Dermis blood vessel endothelial cell (primary cell): ENCODE measurements around the gene MRPL38. TPM values are rescaled to one million over a fixed set of nuclear protein-coding genes. Genes with fewer than 3 reads are reported as not detected.

Source experiments
- DNase-seq: peaks from one replicate; pipeline ENCODE4 v3.0.0; 2010
- total RNA-seq: library from RNA; depleted of rRNA; stranded (reverse); fragments of >200 nt; gene quantifications from 2 replicates; pipeline ENCODE4 v1.2.3, GENCODE V29; 2014

Gene MRPL38
- 24.0 and 49.3 TPM in 2 replicates for total RNA-seq

DNA sequence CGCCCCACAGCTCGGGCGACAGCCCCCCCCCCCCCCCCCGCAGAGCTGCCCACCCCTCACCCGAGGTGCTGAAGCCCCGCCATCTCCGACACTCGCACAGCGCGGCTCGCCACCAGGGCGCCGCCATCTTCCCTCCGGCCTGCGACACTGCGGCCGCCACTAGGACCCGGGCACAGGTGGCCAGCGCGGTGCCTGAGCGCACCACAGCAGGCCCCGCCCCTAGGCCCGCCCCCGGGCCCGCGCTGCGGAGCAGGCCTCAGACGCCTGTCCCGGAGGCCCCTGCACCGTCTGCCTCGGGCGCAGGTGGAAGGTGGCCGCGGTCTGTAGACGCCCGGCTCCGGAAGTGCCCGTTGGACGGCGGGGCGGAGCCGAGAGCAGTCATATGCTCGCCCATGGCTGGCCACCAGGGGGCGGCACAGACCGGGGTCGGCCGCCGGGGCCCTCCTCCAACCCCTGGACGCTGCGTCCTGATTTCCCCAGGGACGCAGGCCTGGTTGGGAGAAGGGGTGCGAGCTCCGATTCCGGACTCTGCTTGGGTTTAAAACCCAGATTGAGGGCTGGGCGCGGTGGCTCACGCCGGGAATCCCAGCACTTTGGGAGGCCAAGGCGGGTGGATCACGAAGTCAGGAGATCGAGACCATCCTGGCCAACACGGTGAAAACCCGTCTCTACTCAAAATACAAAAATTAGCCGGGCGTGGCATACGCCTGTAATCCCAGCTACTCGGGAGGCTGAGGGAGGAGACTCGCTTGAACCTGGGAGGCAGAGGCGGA, at the start of gene MRPL38:
Gene MRPL38, minus strand, starts transcription at position 136 of the 773 bp plus-strand sequence. Its CDS starts 9 bp downstream, at position 127.
- peak; percentile 96 for DNase-seq

DNA sequence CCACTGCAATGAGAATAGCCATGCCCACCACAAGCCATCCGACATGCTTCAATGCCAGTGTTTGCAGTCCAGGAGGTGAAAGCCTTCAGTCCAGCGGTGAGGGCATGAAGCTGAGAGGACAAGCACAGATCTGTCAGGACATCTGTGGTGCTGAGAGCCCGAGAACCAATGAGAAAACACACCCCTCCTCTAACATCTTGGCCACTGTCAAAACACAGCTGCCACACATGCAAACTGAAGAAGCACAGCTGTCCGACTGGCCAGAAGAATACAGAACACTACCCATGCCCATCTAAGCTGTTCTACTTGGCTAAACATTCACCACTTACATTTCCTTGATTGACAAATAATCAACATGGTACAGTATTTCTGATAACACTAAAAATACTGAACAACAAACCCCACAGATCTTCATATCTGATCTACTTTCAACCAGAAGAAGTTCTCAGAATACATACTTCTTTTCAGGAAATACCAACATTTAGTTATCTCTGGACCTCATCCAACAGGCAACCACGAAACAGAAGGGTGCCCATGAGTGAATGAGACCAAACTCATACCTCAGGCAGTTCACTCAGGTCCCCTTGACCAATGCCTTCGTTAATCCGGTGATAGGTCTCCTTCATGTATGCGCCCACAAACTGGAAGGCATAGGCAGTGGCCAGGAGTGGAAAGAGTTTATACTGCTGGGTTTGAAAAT, 46.3 kb upstream of the MRPL38 start:
- DNase-seq, result no peak

DNA sequence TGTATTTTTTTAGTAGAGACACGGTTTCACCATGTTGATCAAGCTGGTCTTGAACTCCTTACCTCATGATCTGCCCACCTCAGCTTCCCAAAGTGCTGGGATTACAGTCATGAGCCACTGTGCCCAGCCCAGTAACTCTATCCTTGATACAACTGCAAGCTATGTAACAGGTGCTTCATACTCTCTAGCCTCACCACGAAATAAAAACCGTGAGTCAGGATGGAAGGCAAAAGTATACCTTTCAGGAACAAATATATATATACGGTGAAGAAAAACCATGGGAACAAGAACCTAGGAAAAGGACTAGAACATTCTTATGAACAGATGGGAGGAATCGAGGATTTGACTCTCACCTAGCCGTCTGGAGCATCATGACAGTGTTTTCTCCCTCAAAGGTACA, 45.7 kb upstream of the MRPL38 start:
- no peak for DNase-seq

DNA sequence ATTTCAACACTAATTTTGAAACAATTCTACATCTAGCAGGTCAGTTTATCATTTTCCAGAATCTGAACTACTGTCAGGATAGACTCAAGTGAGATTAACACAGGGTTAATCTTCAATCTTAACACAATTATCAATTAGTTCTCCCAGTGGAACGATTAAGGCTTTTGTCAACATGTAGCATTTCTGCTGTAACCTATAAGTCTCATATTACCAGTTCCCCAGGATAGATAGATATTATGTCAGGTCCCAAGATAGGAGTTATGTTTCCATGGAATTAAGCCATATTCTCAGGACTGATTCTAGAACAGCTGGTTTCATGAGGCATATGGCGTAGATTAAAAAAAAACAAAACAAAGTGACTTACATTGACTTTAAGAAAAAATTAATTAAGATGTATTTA, 40.5 kb upstream of the MRPL38 start:
- no peak for DNase-seq

DNA sequence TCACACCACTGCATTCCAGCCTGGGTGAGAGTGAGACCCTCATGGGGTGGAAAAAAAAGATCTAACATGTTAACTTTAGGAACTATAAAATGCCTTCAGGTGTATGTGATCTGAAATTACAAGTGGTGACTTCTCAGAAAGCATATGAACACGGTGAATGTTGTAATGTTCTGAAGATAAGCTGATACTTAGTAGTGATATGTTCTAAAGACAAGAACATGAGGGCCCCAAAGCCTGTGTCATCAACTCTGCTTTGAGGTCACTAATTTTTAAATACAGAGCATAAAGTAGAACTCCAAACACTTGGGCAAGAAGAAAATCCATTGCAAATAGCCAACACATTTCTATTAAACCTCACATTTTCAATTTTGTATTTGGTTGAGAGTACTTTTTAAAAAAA, 38.8 kb upstream of the MRPL38 start:
- no peak for DNase-seq

GRCh38 chr17:75942473-75942872, 37.8 kb upstream of the MRPL38 start:
- DNase-seq, result no peak

DNA sequence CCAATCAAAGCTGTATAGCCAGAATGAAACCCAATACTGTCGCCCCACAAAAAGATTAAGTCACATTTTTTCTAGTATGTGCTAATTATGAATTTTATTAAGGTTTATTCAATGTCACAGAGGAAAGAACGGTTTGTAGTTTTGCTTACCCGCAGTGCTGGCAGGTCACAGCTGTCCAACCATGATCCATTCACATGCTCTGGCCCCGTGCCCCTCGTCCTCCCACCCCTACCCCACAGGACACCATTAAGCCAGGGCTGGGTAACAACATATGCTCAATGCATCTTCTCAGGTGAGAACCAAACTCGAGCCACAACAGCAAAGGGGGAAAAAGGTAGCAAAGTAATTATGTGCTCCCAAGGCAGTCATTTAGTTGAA, 36.7 kb upstream of the MRPL38 start:
- no peak for DNase-seq

GRCh38 chr17:75940727-75941441, 36.2 kb upstream of the MRPL38 start, which contains the start of gene FBF1:
Gene FBF1, minus strand, starts transcription at chr17:75941042. Its CDS starts 2,893 bp downstream, at chr17:75938149.
- peak; percentile 96 for DNase-seq

DNA sequence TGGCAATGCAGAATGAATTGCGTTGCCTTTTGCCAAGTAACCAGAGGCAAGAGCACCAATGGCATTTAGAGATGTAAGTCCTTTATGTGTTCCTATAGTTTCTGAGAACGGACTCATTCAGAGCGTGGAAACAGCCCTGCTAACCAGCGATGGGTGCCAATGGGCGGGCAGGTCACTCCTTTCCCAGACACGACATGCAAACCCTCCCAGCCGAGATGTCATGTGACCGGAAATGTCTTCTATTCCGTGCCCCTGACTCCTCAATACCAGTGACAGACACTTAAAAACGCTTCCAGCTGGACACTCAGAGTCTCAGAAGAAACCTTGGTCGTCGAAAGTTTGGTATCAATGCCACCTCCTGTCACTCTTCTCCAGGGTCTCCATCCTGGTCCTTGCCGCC, 33.0 kb upstream of the MRPL38 start:
- DNase-seq, result no peak

DNA sequence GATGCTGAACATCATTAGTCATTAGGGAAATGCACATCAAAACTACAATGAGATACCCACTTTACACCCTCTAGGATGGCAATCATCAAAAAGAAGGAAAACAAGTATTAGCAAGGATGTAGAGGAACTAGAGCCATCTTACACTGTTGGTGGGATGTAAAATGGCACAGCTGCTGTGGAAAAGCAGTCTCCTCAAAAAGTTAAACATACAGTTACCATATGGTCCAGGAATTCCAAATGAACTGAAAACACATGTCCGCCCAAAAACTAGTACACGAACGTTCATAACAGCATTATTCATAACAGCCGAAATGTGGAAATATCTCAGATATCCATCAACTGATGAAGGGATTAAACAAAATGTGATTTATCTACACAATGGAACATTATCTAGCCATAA, 29.1 kb upstream of the MRPL38 start:
- no peak for DNase-seq

- no peak for DNase-seq
These were observed 28.2 kb upstream of the MRPL38 start for GRCh38 chr17:75932852-75933251.

GRCh38 chr17:75931062-75931461, 26.4 kb upstream of the MRPL38 start:
- DNase-seq, result no peak

DNA sequence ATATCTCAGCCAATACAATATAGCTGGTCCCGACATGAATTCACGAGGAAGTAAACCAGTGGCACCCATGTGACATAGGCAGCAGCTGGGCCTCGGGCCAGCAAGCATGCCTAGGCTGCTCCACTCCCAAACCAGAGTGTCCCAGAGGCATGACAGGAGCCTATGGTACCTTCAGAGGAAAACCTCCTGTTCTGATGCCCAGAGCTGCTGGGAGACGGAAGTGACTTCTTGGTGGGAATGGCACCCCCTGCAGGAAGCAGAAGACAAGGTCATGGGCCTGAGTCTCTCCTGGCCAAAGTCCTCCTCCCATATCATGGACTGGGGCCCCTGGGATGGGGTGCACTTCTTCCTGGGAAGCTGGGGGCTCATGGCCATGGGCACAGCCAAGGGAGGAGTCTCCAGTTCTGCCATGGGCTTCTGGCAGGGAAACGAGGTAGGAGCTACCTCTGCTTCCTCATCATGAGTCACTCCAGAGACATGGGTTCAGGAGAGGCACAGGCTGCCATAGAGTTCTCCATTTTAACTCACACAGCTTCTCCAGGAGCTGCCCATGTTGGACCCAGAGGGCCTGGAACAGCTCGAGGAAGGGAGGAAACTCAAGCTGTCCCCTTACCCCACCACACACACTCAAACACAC, 22.7 kb upstream of the MRPL38 start:
- DNase-seq, result peak; percentile 28

DNA sequence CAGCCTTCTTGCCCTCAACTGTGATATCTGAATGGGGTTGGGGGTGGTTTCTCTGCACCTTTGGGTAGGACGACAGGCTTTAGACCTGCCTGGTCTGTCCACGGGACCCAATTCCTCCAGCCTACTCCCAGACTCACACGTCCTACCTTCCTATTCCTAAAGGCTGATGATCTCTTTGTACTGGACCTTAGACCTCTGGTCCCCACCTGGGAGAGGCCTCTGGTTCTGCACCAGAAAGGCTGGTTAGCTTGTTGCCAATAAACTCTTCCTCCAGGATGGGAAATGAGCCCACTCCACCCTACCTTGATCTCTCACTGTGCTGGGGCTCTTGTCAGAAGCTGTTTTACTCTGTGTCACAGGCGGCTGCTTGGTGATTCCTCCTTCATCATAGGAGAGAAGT, 21.8 kb upstream of the MRPL38 start:
- no peak for DNase-seq

- DNase-seq, result no peak
These were observed 21.2 kb upstream of the MRPL38 start for GRCh38 chr17:75925912-75926311.

GRCh38 chr17:75925103-75925502, 20.4 kb upstream of the MRPL38 start:
- DNase-seq, result no peak

GRCh38 chr17:75922963-75923874, 18.5 kb upstream of the MRPL38 start:
- no peak for DNase-seq

DNA sequence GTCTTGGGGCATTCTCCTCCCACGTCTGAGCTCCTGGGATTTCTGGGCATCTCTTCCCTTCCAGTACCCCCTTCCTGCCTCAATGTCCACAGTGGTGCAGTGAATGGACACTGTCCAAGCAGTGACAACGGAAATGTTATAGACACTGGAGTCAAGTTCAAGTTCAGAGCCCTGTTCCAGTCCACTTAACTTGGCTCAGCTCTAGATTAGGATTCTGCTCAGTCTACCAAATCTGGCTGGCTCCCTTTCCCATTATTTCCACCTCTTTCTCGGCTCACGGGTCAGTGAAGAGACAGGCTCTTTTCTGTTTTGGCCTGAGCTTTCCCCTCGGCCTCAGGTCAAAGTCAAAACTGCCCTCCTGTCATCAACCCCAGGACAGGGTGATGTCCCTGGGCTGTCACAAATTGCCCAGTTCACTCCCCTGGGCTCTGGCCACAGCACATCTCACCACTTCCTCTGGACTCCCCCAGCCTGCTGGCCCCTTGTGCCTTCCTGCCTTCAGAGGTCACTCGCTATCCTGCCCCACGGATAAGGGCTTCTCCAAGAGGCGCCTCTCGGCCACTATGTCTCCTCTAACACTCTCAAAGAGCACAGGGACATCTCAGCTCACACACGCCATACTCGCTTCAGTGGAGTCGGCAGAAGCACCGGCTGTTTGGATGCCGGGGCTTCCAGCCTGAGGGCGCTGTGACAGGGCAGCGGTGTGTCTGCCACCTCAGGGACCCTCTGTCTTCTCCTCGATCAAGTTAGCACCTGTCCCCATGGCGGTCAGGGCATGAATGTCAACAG, 17.7 kb upstream of the MRPL38 start:
- no peak for DNase-seq

DNA sequence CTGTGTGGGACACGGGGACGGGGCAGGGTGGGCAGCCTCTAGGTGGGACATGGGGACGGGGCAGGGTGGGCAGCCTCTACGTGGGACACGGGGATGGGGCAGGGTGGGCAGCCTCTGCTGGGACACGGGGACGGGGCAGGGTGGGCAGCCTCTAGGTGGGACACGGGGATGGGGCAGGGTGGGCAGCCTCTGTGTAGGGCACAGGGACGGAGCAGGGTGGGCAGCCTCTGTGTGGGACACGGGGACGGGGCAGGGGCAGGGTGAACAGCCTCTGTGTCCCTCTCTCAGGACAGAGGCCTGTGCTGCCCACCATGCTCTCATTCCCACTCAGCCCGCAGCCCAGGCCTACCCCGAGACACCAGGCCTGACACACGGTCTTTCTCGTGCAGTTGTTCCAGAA, 16.9 kb upstream of the MRPL38 start:
- DNase-seq, result no peak

GRCh38 chr17:75920045-75920560, 15.4 kb upstream of the MRPL38 start:
- DNase-seq, result no peak

GRCh38 chr17:75919611-75920010, 14.9 kb upstream of the MRPL38 start:
- DNase-seq, result no peak
